GM13977 (cell line): Measurements from ENCODE around the gene LILRB3.
"Not testable (repeated sequence)": the region's sequence is repeated elsewhere in the genome, so short reads cannot be mapped to it uniquely, and the experiment has no call there.

Source experiments
- DNase-seq: peaks from one replicate; pipeline ENCODE4 v3.0.0; 2012; ENCODE audit warnings: low spot score
- in situ Hi-C: fragments of 300-500 bp; cut with MboI; formaldehyde crosslinking; loops from one replicate; pipeline ENCODE4 v1.12.0; 2022; ENCODE audit warnings: low sequenced_read_pairs, low pct_unique_long_range_greater_than_20kb, mixed read lengths, inconsistent platforms; ENCODE audit not compliant: unreplicated experiment
- TF ChIP-seq, protein P1 (sequence below): IDR thresholded peaks from 2 replicates; pipeline ENCODE4 v1.5.1; 2012; ENCODE audit warnings: mild to moderate bottlenecking, control low read depth; ENCODE audit not compliant: insufficient read depth; ENCODE audit errors: extremely low read depth, missing control alignments

The LILRB3 gene

GRCh38 chr19:54196536-54196935 is 26.3 kb downstream of the LILRB3 start:
- in situ Hi-C loops = no loop called here
- no peak for DNase-seq
- TF ChIP-seq, protein P1, sequence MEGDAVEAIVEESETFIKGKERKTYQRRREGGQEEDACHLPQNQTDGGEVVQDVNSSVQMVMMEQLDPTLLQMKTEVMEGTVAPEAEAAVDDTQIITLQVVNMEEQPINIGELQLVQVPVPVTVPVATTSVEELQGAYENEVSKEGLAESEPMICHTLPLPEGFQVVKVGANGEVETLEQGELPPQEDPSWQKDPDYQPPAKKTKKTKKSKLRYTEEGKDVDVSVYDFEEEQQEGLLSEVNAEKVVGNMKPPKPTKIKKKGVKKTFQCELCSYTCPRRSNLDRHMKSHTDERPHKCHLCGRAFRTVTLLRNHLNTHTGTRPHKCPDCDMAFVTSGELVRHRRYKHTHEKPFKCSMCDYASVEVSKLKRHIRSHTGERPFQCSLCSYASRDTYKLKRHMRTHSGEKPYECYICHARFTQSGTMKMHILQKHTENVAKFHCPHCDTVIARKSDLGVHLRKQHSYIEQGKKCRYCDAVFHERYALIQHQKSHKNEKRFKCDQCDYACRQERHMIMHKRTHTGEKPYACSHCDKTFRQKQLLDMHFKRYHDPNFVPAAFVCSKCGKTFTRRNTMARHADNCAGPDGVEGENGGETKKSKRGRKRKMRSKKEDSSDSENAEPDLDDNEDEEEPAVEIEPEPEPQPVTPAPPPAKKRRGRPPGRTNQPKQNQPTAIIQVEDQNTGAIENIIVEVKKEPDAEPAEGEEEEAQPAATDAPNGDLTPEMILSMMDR = no peak

GRCh38 chr19:54194463-54194862 is 28.3 kb downstream of the LILRB3 start:
- in situ Hi-C loops, DNase-seq: not testable (repeated sequence)

GRCh38 chr19:54193011-54193410 is 29.8 kb downstream of the LILRB3 start:
- in situ Hi-C loops = no loop called here
- TF ChIP-seq, protein P1 = no peak
- DNase-seq = no peak

DNA sequence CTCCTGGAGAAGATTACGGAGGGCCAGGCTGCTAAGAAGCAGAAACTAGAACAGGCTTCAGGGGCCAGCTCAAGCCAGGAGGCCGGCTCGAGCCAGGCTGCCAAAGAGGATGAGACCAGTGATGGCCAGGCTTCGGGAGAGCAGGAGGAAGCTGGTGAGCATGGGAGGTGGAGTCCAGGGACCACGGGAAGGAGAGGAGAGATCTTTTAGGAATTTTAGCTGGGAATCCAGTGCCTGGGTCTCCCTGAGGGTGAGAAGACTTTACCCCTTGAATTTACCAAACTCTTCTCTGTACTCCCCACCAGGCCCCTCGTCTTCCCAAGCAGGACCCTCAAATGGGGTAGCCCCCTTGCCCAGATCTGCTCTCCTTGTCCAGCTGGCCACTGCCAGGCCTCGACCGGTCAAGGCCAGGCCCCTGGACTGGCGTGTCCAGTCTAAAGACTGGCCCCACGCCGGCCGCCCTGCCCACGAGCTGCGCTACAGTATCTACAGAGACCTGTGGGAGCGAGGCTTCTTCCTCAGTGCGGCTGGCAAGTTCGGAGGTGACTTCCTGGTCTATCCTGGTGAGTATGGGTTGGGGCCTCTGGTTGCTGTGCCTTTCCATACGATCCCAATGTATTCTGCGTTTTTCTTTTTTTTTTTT is 30.9 kb downstream of the LILRB3 start:
- DNase-seq = no peak
- in situ Hi-C loops = no loop called here
- TF ChIP-seq, protein P1 = no peak

GRCh38 chr19:54191011-54191810 is 31.6 kb downstream of the LILRB3 start, which contains the start of gene TSEN34:
Gene TSEN34 (plus strand): TSS chr19:54191308. CDS start chr19:54191365, 57 bp downstream.
- in situ Hi-C loops = no loop called here
- TF ChIP-seq, protein P1 = no peak
- DNase-seq = peak; percentile 86

DNA sequence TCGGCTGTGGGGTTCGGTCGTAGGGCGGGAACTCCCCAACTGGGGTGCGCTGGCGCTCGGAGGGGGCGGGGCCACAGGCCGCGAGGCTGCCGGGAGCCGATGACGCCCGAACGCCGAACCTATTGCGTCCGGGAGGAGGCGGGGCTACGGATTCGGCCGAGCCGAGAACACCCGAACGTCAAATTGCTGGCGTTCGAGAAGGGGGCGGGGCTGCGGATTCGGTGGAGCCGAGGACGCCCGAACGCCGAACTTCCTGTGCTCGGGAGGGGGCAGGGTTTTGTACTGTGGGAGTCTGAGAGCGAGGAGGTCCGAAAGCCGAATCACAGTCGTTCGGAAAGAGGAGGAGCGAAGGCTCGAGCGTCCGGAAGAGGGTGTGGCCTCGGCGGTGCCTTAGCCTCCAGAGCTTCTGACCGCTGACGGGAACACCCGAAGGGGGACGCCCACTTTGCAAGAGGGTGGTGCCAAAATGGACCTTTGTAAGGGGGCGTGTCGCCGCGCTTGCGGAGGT is 32.2 kb downstream of the LILRB3 start:
- DNase-seq = peak; percentile 94
- TF ChIP-seq, protein P1 = no peak
- in situ Hi-C loops = no loop called here
